A549 (cell line): Measurements from ENCODE around the gene SNAPIN.

Source experiments
- NPAS2 ChIP-seq: fragments of 250-450 bp; sonication (Bioruptor Pico); IDR thresholded peaks from 2 replicates; pipeline ENCODE4 v1.8.0; 2022; ENCODE audit warnings: mild to moderate bottlenecking, moderate library complexity, borderline replicate concordance
- ZNF302 ChIP-seq: fragments of 250-450 bp; sonication (Bioruptor Pico); IDR thresholded peaks from 2 replicates; pipeline ENCODE4 v1.9.0; 2021; ENCODE audit warnings: inconsistent platforms, mild to moderate bottlenecking, moderate library complexity

DNA sequence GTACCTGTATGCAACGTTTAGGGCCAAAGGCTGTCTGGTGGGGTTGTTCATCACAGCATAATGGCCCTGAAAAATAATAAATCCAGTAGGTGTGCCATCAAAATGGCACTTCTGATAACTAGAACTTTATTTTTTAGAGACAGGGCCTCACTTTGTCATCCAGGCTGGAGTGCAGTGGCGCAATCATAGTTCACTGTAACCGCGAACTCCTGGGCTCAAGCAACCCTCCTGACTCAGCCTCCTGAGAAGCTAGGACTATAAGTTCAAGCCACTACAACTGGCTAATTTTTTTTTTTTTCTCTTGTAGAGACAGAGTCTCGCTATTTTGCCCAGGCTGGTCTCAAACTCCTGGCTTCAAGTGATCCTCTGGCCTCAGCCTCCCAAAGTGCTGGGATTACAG is 4.7 kb downstream of the SNAPIN start:
- TF ChIP-seq ZNF302 (CRISPR knock-in tag) (no peak), NPAS2 (CRISPR knock-in tag) (no peak)
